SK-N-SH treated with all-trans-retinoic acid at 6 μM for 48 hours (cell line): Measurements from ENCODE around the gene ZFAND3.

Experiments
- ARNTL ChIP-seq: fragments of 450-650 bp; formaldehyde crosslinking; IDR thresholded peaks from 2 replicates; pipeline ENCODE4 v1.5.0; 2020; ENCODE audit warnings: low read depth, mild to moderate bottlenecking, moderate library complexity, borderline replicate concordance
- GLIS3 ChIP-seq: fragments of 250-450 bp; sonication (Bioruptor Pico); IDR thresholded peaks from 2 replicates; pipeline ENCODE4 v1.5.0; 2020; ENCODE audit warnings: mild to moderate bottlenecking, moderate library complexity
- ISL1 ChIP-seq: fragments of 250-450 bp; sonication (Bioruptor Pico); IDR thresholded peaks from 2 replicates; pipeline ENCODE4 v2.1.2; 2022; ENCODE audit warnings: mild to moderate bottlenecking, moderate library complexity
- RARB ChIP-seq: fragments of 250-450 bp; sonication (Bioruptor Pico); IDR thresholded peaks from 2 replicates; pipeline ENCODE4 v1.8.0; 2021; ENCODE audit warnings: mild to moderate bottlenecking, moderate library complexity
- ZFP30 ChIP-seq: fragments of 450-650 bp; formaldehyde crosslinking; IDR thresholded peaks from 2 replicates; pipeline ENCODE4 v1.5.0; 2022; ENCODE audit warnings: mild to moderate bottlenecking, moderate library complexity
- ZNF565 ChIP-seq: fragments of 450-650 bp; formaldehyde crosslinking; conservative IDR thresholded peaks from 2 replicates; pipeline ENCODE4 v1.5.0; 2020; ENCODE audit warnings: low read depth, mild to moderate bottlenecking, moderate library complexity
- ZNF70 ChIP-seq: fragments of 450-650 bp; formaldehyde crosslinking; IDR thresholded peaks from 2 replicates; pipeline ENCODE4 v1.5.0; 2020; ENCODE audit warnings: mild to moderate bottlenecking, moderate library complexity
- ZNF8 ChIP-seq: fragments of 450-650 bp; formaldehyde crosslinking; IDR thresholded peaks from 2 replicates; pipeline ENCODE4 v1.5.0; 2020; ENCODE audit warnings: mild to moderate bottlenecking, moderate library complexity
- TF ChIP-seq, protein P1 (sequence below): fragments of 250-450 bp; sonication (Bioruptor Pico); IDR thresholded peaks from 2 replicates; pipeline ENCODE4 v1.5.0; 2020; ENCODE audit warnings: mild to moderate bottlenecking, moderate library complexity
- TF ChIP-seq, protein P2 (sequence below): fragments of 250-450 bp; sonication (Bioruptor Pico); IDR thresholded peaks from 2 replicates; pipeline ENCODE4 v1.5.1; 2020; ENCODE audit warnings: low read depth, mild to moderate bottlenecking, moderate library complexity

DNA sequence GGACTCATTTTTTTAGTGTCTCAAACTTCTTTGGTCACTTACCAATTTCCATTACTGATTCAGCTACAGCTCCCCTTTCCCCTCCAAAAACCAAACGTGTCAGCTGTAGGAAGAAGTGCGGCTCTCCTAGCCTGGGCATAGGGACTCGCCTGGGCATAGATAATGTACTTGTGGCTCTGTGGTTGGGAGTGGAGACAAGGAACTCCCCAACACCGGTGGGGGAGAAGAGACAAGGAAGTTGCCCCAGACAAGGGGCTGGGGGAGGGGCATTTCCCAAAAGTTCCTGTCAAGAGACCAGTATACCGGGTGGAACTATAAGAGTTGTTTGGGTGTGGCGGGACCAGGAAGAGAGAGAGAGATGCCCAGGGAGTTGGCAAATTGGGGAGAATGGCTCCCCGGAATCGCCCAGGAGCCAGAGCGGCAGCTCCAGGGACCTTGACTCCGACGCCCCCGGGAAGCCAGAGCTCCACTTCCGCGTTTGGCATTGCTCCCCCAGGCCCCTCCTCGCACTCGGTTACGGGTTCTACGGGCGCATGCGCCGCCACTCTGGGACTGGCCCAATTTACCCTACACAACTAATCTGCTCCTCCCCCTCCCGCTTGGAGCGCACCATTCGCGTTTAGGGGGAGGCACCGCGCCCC is 871 bp upstream of the ZFAND3 start:
- TF ChIP-seq ZNF8 (CRISPR knock-in tag) (no peak), ZFP30 (no peak), GLIS3 (CRISPR knock-in tag) (no peak), ARNTL (CRISPR knock-in tag) (no peak), ZNF565 (CRISPR knock-in tag) (no peak), ISL1 (CRISPR knock-in tag) (no peak), RARB (no peak), ZNF70 (CRISPR knock-in tag) (no peak)
- TF ChIP-seq, protein P1, sequence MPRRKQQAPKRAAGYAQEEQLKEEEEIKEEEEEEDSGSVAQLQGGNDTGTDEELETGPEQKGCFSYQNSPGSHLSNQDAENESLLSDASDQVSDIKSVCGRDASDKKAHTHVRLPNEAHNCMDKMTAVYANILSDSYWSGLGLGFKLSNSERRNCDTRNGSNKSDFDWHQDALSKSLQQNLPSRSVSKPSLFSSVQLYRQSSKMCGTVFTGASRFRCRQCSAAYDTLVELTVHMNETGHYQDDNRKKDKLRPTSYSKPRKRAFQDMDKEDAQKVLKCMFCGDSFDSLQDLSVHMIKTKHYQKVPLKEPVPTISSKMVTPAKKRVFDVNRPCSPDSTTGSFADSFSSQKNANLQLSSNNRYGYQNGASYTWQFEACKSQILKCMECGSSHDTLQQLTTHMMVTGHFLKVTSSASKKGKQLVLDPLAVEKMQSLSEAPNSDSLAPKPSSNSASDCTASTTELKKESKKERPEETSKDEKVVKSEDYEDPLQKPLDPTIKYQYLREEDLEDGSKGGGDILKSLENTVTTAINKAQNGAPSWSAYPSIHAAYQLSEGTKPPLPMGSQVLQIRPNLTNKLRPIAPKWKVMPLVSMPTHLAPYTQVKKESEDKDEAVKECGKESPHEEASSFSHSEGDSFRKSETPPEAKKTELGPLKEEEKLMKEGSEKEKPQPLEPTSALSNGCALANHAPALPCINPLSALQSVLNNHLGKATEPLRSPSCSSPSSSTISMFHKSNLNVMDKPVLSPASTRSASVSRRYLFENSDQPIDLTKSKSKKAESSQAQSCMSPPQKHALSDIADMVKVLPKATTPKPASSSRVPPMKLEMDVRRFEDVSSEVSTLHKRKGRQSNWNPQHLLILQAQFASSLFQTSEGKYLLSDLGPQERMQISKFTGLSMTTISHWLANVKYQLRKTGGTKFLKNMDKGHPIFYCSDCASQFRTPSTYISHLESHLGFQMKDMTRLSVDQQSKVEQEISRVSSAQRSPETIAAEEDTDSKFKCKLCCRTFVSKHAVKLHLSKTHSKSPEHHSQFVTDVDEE (CRISPR knock-in tag) = no peak
- TF ChIP-seq, protein P2, sequence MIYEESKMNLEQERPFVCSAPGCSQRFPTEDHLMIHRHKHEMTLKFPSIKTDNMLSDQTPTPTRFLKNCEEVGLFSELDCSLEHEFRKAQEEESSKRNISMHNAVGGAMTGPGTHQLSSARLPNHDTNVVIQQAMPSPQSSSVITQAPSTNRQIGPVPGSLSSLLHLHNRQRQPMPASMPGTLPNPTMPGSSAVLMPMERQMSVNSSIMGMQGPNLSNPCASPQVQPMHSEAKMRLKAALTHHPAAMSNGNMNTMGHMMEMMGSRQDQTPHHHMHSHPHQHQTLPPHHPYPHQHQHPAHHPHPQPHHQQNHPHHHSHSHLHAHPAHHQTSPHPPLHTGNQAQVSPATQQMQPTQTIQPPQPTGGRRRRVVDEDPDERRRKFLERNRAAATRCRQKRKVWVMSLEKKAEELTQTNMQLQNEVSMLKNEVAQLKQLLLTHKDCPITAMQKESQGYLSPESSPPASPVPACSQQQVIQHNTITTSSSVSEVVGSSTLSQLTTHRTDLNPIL = no peak
